HEK293 (cell line): ENCODE results near the gene SLC9A5.

Experiments
- KLF8 ChIP-seq: fragments of 450-650 bp; formaldehyde crosslinking; IDR thresholded peaks from 2 replicates; pipeline ENCODE4 v1.5.1; 2016; ENCODE audit warnings: missing biosample characterization, missing genetic modification characterization
- KLF9 ChIP-seq: fragments of 450-650 bp; formaldehyde crosslinking; IDR thresholded peaks from 2 replicates; pipeline ENCODE4 v1.5.1; 2016; ENCODE audit warnings: missing biosample characterization, missing genetic modification characterization, low read depth
- PATZ1 ChIP-seq: fragments of 450-650 bp; formaldehyde crosslinking; IDR thresholded peaks from 2 replicates; pipeline ENCODE4 v1.5.1; 2016; ENCODE audit warnings: missing biosample characterization, missing genetic modification characterization
- PRDM10 ChIP-seq: fragments of 450-650 bp; formaldehyde crosslinking; IDR thresholded peaks from 2 replicates; pipeline ENCODE4 v1.5.1; 2016; ENCODE audit warnings: missing biosample characterization, missing genetic modification characterization
- YY1 ChIP-seq: fragments of 450-650 bp; formaldehyde crosslinking; IDR thresholded peaks from 2 replicates; pipeline ENCODE4 v1.5.1; 2018; ENCODE audit warnings: missing biosample characterization, missing genetic modification characterization
- ZBTB20 ChIP-seq: fragments of 450-650 bp; formaldehyde crosslinking; IDR thresholded peaks from 2 replicates; pipeline ENCODE4 v1.5.1; 2016; ENCODE audit warnings: missing biosample characterization, missing genetic modification characterization
- ZNF114 ChIP-seq: fragments of 450-650 bp; formaldehyde crosslinking; IDR thresholded peaks from 2 replicates; pipeline ENCODE4 v1.5.0; 2017; ENCODE audit warnings: missing biosample characterization, missing genetic modification characterization
- ZNF335 ChIP-seq: fragments of 450-650 bp; formaldehyde crosslinking; conservative IDR thresholded peaks from 2 replicates; pipeline ENCODE4 v1.5.1; 2016; ENCODE audit warnings: missing biosample characterization, missing genetic modification characterization
- ZNF391 ChIP-seq: fragments of 450-650 bp; formaldehyde crosslinking; IDR thresholded peaks from 2 replicates; pipeline ENCODE4 v1.5.1; 2016; ENCODE audit warnings: low read depth, missing biosample characterization, missing genetic modification characterization, borderline replicate concordance
- ZNF518A ChIP-seq: fragments of 450-650 bp; formaldehyde crosslinking; conservative IDR thresholded peaks from 2 replicates; pipeline ENCODE4 v1.5.1; 2016; ENCODE audit warnings: low read depth, missing biosample characterization, missing genetic modification characterization
- ZNF521 ChIP-seq: fragments of 450-650 bp; formaldehyde crosslinking; IDR thresholded peaks from 2 replicates; pipeline ENCODE4 v1.5.1; 2017; ENCODE audit warnings: missing biosample characterization, mild to moderate bottlenecking, missing genetic modification characterization
- ZNF610 ChIP-seq: fragments of 450-650 bp; formaldehyde crosslinking; IDR thresholded peaks from 2 replicates; pipeline ENCODE4 v1.5.1; 2016; ENCODE audit warnings: missing biosample characterization, missing genetic modification characterization, borderline replicate concordance
- ZNF654 ChIP-seq: fragments of 450-650 bp; formaldehyde crosslinking; IDR thresholded peaks from 2 replicates; pipeline ENCODE4 v1.5.1; 2016; ENCODE audit warnings: low read depth, missing biosample characterization, missing genetic modification characterization
- ZNF664 ChIP-seq: fragments of 450-650 bp; formaldehyde crosslinking; IDR thresholded peaks from 2 replicates; pipeline ENCODE4 v1.5.1; 2016; ENCODE audit warnings: missing biosample characterization, missing genetic modification characterization
- ZNF76 ChIP-seq: fragments of 450-650 bp; formaldehyde crosslinking; IDR thresholded peaks from 2 replicates; pipeline ENCODE4; 2016; ENCODE audit warnings: low read depth, missing biosample characterization, missing genetic modification characterization, borderline replicate concordance
- ZNF792 ChIP-seq: fragments of 450-650 bp; formaldehyde crosslinking; IDR thresholded peaks from 2 replicates; pipeline ENCODE4 v1.5.1; 2016; ENCODE audit warnings: missing biosample characterization, missing genetic modification characterization
- ZNF843 ChIP-seq: fragments of 450-650 bp; formaldehyde crosslinking; IDR thresholded peaks from 2 replicates; pipeline ENCODE4 v1.5.1; 2016; ENCODE audit warnings: missing biosample characterization, missing genetic modification characterization
- ZSCAN5A ChIP-seq: fragments of 450-650 bp; formaldehyde crosslinking; IDR thresholded peaks from 2 replicates; pipeline ENCODE4 v1.5.1; 2016; ENCODE audit warnings: missing biosample characterization, missing genetic modification characterization
- ZXDB ChIP-seq: fragments of 450-650 bp; formaldehyde crosslinking; IDR thresholded peaks from 2 replicates; pipeline ENCODE4 v1.5.1; 2016; ENCODE audit warnings: missing biosample characterization, missing genetic modification characterization
- TF ChIP-seq, protein P1 (sequence below): IDR thresholded peaks from 2 replicates; pipeline ENCODE4 v1.6.1; 2011; ENCODE audit warnings: mild to moderate bottlenecking, low read depth, low read length, borderline replicate concordance
- TF ChIP-seq, protein P2 (sequence below): fragments of 450-650 bp; formaldehyde crosslinking; IDR thresholded peaks from 2 replicates; pipeline ENCODE4 v1.5.1; 2017; ENCODE audit warnings: missing biosample characterization, missing genetic modification characterization

The SLC9A5 gene

GRCh38 chr16:67226804-67227566 is 21.8 kb upstream of the SLC9A5 start, which contains the start of gene TMEM208 (continued):
- TF ChIP-seq KLF9 (tag by site-specific recombination) = peak; percentile 88
- no peak for TF ChIP-seq ZNF391 (tag by site-specific recombination)
- no peak for TF ChIP-seq ZNF114 (tag by site-specific recombination)
- peak; percentile 87 for TF ChIP-seq ZNF518A
- TF ChIP-seq KLF8 (tag by site-specific recombination) = peak; percentile 83
- peak; percentile 93 for TF ChIP-seq PATZ1 (tag by site-specific recombination)
- peak; percentile 25; the same call in 1 of the 2 replicates for TF ChIP-seq ZNF610
- no peak for TF ChIP-seq ZNF654 (tag by site-specific recombination)
- TF ChIP-seq ZXDB (tag by site-specific recombination) = peak; percentile 99
- TF ChIP-seq ZSCAN5A (tag by site-specific recombination) = 0 out of 2 replicates have a peak, but pooled peaks have one; percentile 9
- peak; percentile 40 for TF ChIP-seq PRDM10 (tag by site-specific recombination)
- peak; percentile 97 for TF ChIP-seq ZNF76 (tag by site-specific recombination)
- 0 out of 2 replicates have a peak, but pooled peaks have one; percentile 28 for TF ChIP-seq ZNF843 (tag by site-specific recombination)
- TF ChIP-seq, protein P1, sequence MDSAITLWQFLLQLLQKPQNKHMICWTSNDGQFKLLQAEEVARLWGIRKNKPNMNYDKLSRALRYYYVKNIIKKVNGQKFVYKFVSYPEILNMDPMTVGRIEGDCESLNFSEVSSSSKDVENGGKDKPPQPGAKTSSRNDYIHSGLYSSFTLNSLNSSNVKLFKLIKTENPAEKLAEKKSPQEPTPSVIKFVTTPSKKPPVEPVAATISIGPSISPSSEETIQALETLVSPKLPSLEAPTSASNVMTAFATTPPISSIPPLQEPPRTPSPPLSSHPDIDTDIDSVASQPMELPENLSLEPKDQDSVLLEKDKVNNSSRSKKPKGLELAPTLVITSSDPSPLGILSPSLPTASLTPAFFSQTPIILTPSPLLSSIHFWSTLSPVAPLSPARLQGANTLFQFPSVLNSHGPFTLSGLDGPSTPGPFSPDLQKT = no peak; the same call in 1 of the 2 replicates
- peak; percentile 78 for TF ChIP-seq YY1 (tag by site-specific recombination)
- TF ChIP-seq, protein P2, sequence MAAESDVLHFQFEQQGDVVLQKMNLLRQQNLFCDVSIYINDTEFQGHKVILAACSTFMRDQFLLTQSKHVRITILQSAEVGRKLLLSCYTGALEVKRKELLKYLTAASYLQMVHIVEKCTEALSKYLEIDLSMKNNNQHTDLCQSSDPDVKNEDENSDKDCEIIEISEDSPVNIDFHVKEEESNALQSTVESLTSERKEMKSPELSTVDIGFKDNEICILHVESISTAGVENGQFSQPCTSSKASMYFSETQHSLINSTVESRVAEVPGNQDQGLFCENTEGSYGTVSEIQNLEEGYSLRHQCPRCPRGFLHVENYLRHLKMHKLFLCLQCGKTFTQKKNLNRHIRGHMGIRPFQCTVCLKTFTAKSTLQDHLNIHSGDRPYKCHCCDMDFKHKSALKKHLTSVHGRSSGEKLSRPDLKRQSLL (tag by site-specific recombination) = no peak
- peak; percentile 40; the same call in 1 of the 2 replicates for TF ChIP-seq ZBTB20
- 0 out of 2 replicates have a peak, but pooled peaks have one; percentile 28 for TF ChIP-seq ZNF792 (tag by site-specific recombination)
- no peak for TF ChIP-seq ZNF521 (tag by site-specific recombination)
- TF ChIP-seq ZNF335 (tag by site-specific recombination) = peak; percentile 91
- TF ChIP-seq ZNF664 = no peak; the same call in 1 of the 2 replicates
- TF ChIP-seq, all 188 proteins: peak for 43
